Measurements from ENCODE around the gene GPR137B.

- TF ChIP-seq CHD1 (IDR thresholded peaks at IDR 0.05; ENCODE audit: low read depth, low read length) = no peak
- no peak for TF ChIP-seq MAFK (IDR thresholded peaks at IDR 0.05; ENCODE audit: low read depth, low read length)
- no peak for TF ChIP-seq RFX5 (IDR thresholded peaks at IDR 0.05; ENCODE audit: low read depth, low read length)
- no peak for TF ChIP-seq POLR2A (IDR thresholded peaks at IDR 0.05; ENCODE audit: low read depth, low read length)
- TF ChIP-seq CTCF (conservative IDR thresholded peaks at IDR 0.05; ENCODE audit: low read depth, low read length) = no peak
Measured at GRCh38 chr1:236164273-236164672, 21.9 kb downstream of the GPR137B start.
